H9 (cell line): ENCODE measurements around the gene SUN2. TPM values are rescaled to one million over a fixed set of nuclear protein-coding genes. Genes with fewer than 3 reads are reported as not detected.

Source experiments
- DNase-seq: peaks from one replicate; pipeline ENCODE4 v3.0.0-alpha.2; 2017
- H2AFZ ChIP-seq: one replicate; pipeline ENCODE4 v1.6.1; 2013; ENCODE audit warnings: mild to moderate bottlenecking, low read length, control low read depth, moderate library complexity
- H2AK5ac ChIP-seq: 2 replicates; pipeline ENCODE4 v1.6.1; 2013; ENCODE audit warnings: low read length, control low read depth, mixed read lengths; ENCODE audit not compliant: insufficient read length
- H2BK120ac ChIP-seq: one replicate; pipeline ENCODE4 v1.6.1; 2013; ENCODE audit warnings: low read depth, mild to moderate bottlenecking, low read length, control low read depth, inconsistent platforms; ENCODE audit not compliant: poor library complexity, severe bottlenecking
- H2BK12ac ChIP-seq: 2 replicates; pipeline ENCODE4 v1.6.1; 2013; ENCODE audit warnings: low read length, control low read depth, mixed read lengths, low read depth; ENCODE audit not compliant: insufficient read length
- H2BK15ac ChIP-seq: 2 replicates; pipeline ENCODE4 v1.6.1; 2013; ENCODE audit warnings: low read depth, low read length, control low read depth
- H2BK20ac ChIP-seq: one replicate; pipeline ENCODE4 v1.6.1; 2013; ENCODE audit warnings: low read depth, mild to moderate bottlenecking, low read length, control low read depth, inconsistent platforms; ENCODE audit not compliant: poor library complexity, severe bottlenecking
- H2BK5ac ChIP-seq: 2 replicates; pipeline ENCODE4 v1.6.1; 2013; ENCODE audit warnings: low read length, control low read depth, mixed read lengths; ENCODE audit not compliant: insufficient read length
- H3K14ac ChIP-seq: 2 replicates; pipeline ENCODE4 v1.6.1; 2013; ENCODE audit warnings: low read length, control low read depth; ENCODE audit not compliant: insufficient read depth
- H3K18ac ChIP-seq: 2 replicates; pipeline ENCODE4 v1.6.1; 2013; ENCODE audit warnings: low read depth, mild to moderate bottlenecking, mixed read lengths, low read length, control low read depth; ENCODE audit not compliant: insufficient read length
- H3K23ac ChIP-seq: 2 replicates; pipeline ENCODE4 v1.6.1; 2013; ENCODE audit warnings: low read length, control low read depth, mixed read lengths, low read depth; ENCODE audit not compliant: insufficient read length
- H3K23me2 ChIP-seq: 2 replicates; pipeline ENCODE4 v1.6.1; 2013; ENCODE audit warnings: low read depth, mild to moderate bottlenecking, mixed read lengths, low read length, control low read depth; ENCODE audit not compliant: insufficient read length, poor library complexity, severe bottlenecking
- H3K27ac ChIP-seq: 2 replicates; pipeline ENCODE4 v1.5.1; 2013; ENCODE audit warnings: low read length, control low read depth, mixed read lengths, low read depth; ENCODE audit not compliant: insufficient read length
- H3K27me3 ChIP-seq: 2 replicates; pipeline ENCODE4 v1.6.1; 2013; ENCODE audit warnings: low read length, control low read depth, inconsistent platforms; ENCODE audit not compliant: insufficient read depth
- H3K4ac ChIP-seq: 2 replicates; pipeline ENCODE4 v1.6.1; 2013; ENCODE audit warnings: low read depth, mild to moderate bottlenecking, control low read depth, inconsistent platforms, low read length, moderate library complexity
- H3K4me1 ChIP-seq: 2 replicates; pipeline ENCODE4 v1.6.1; 2013; ENCODE audit warnings: low read length, control low read depth, inconsistent platforms; ENCODE audit not compliant: insufficient read depth
- H3K4me2 ChIP-seq: 2 replicates; pipeline ENCODE4 v1.6.1; 2013; ENCODE audit warnings: low read length, control low read depth, mixed read lengths; ENCODE audit not compliant: insufficient read length, insufficient read depth
- H3K56ac ChIP-seq: 2 replicates; pipeline ENCODE4 v1.6.1; 2013; ENCODE audit warnings: low read depth, mild to moderate bottlenecking, mixed read lengths, low read length, control low read depth; ENCODE audit not compliant: insufficient read length
- H3K79me1 ChIP-seq: 2 replicates; pipeline ENCODE4 v1.6.1; 2013; ENCODE audit warnings: low read depth, mild to moderate bottlenecking, moderate library complexity, low read length, control low read depth, inconsistent platforms; ENCODE audit not compliant: insufficient read depth, poor library complexity, severe bottlenecking
- H3K79me2 ChIP-seq: 2 replicates; pipeline ENCODE4 v1.6.1; 2013; ENCODE audit warnings: low read length, control low read depth, inconsistent platforms; ENCODE audit not compliant: insufficient read depth
- H3K9ac ChIP-seq: 2 replicates; pipeline ENCODE4 v1.6.1; 2013; ENCODE audit warnings: low read length, control low read depth, mixed read lengths; ENCODE audit not compliant: insufficient read length; ENCODE audit errors: extremely low read depth
- H3K9me3 ChIP-seq: one replicate; pipeline ENCODE4 v1.6.1; 2013; ENCODE audit warnings: low read depth, low read length, inconsistent platforms; ENCODE audit not compliant: control insufficient read depth
- H3T11ph ChIP-seq: one replicate; pipeline ENCODE4 v1.6.1; 2013; ENCODE audit warnings: mild to moderate bottlenecking, low read length, control low read depth, inconsistent platforms
- H4K20me1 ChIP-seq: one replicate; pipeline ENCODE4 v1.6.1; 2013; ENCODE audit not compliant: control insufficient read depth, insufficient read length, insufficient read depth
- H4K5ac ChIP-seq: 2 replicates; pipeline ENCODE4 v1.6.1; 2013; ENCODE audit warnings: low read depth, mild to moderate bottlenecking, mixed read lengths, low read length, control low read depth; ENCODE audit not compliant: insufficient read length
- H4K8ac ChIP-seq: replicated peaks from 2 replicates; pipeline ENCODE4 v1.6.1; 2013; ENCODE audit warnings: low read length, control low read depth, mixed read lengths, low read depth; ENCODE audit not compliant: insufficient read length
- H4K91ac ChIP-seq: 2 replicates; pipeline ENCODE4 v1.6.1; 2013; ENCODE audit warnings: low read depth, mild to moderate bottlenecking, moderate library complexity, mixed read lengths, low read length, control low read depth; ENCODE audit not compliant: insufficient read length
- H3K27ac Mint-ChIP-seq, 3 experiments: 2 replicates in 2 of 3; 3 replicates in 1 of 3; pipeline ENCODE4 v1.8.0; 2020 to 2021; ENCODE audit warnings: mixed read lengths in 3 of 3, mild to moderate bottlenecking in 1 of 3, moderate library complexity in 1 of 3
- H3K27me3 Mint-ChIP-seq: 2 replicates; pipeline ENCODE4 v1.8.0; 2021; ENCODE audit warnings: low read depth, mild to moderate bottlenecking, moderate library complexity, mixed read lengths
- H3K36me3 Mint-ChIP-seq, 3 experiments: 2 replicates in 2 of 3; 3 replicates in 1 of 3; pipeline ENCODE4 v1.8.0; 2020 to 2021; ENCODE audit warnings: low read depth in 3 of 3, mixed read lengths in 3 of 3; ENCODE audit not compliant: insufficient read depth in 1 of 3
- H3K4me1 Mint-ChIP-seq, 2 experiments: 2 replicates each; pipeline ENCODE4 v1.8.0; 2020; ENCODE audit warnings: mixed read lengths in 2 of 2
- H3K4me3 Mint-ChIP-seq, 2 experiments: 2 replicates in 1 of 2; 3 replicates in 1 of 2; pipeline ENCODE4 v1.8.0; 2020 to 2021; ENCODE audit warnings: mild to moderate bottlenecking in 2 of 2, mixed read lengths in 2 of 2, moderate library complexity in 1 of 2
- H3K9me3 Mint-ChIP-seq, 2 experiments: 2 replicates in 1 of 2; 3 replicates in 1 of 2; pipeline ENCODE4 v1.8.0; 2020; ENCODE audit warnings: mild to moderate bottlenecking in 2 of 2, mixed read lengths in 2 of 2, moderate library complexity in 1 of 2
- WGBS: extraction: QIAGEN DNeasy Blood & Tissue Kit; methylation state at CpG from one replicate; pipeline ENCODE4 v1.1.7; 2013; ENCODE audit warnings: missing lambda C conversion rate, low lambda C conversion rate, mixed read lengths; ENCODE audit not compliant: insufficient read length; ENCODE audit errors: extremely low coverage; 5-methylcytosine and 5-hydroxymethylcytosine counted together
- total RNA-seq: library from RNA; stranded (reverse); gene quantifications from 2 replicates; pipeline ENCODE4 v1.2.1, GENCODE V29; 2021
- TF ChIP-seq, protein P1 (sequence below): fragments of 200-600 bp; sonication (generic); conservative IDR thresholded peaks from 3 replicates; pipeline ENCODE4 v1.8.0; 2021; ENCODE audit warnings: antibody characterized with exemption, mild to moderate bottlenecking

SUN2 gene
- total RNA-seq, 1 experiment from 2014 or later = 12.0 TPM

DNA sequence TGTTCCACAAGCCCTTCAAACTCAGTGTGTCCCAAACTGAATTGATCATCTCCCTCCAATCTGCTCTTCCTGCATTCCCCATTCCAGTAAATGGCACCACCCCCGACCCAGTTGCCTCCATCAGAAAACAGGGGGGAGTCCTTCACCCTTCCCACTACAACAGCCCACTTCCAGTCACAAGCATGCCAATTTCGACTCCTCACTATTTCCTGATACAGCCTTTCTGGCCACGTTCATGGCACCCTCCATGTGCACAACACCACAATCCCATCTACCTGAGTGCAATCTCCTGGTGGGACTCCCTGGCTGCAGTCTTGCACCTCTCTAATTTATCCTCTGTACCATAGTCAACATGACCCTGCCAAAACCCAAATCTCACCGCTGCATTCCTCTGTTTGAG is 39.8 kb upstream of the SUN2 start:
- Histone ChIP-seq H2BK15ac (no peak overlapping the region), H3K4me1 (no peaks in the 10 kb centered on the region), H4K5ac (no peak overlapping the region), H3K4me2 (no peak overlapping the region), H3K9ac (no peak overlapping the region), H3K79me1 (no peaks in the 10 kb centered on the region), H3K18ac (no peak overlapping the region), H4K91ac (no peak overlapping the region), H2BK120ac (no peak overlapping the region), H2AFZ (no peak overlapping the region), H3K23ac (no peak overlapping the region), H2BK5ac (no peak overlapping the region), H4K20me1 (no peaks in the 10 kb centered on the region), H3K27me3 (no peaks in the 10 kb centered on the region), H2BK20ac (no peak overlapping the region), H3K4ac (no peak overlapping the region), H3T11ph (no peak overlapping the region), H2BK12ac (no peak overlapping the region), H2AK5ac (no peak overlapping the region), H3K9me3 (no peaks in the 10 kb centered on the region), H3K27ac (no peak overlapping the region), H3K79me2 (no peaks in the 10 kb centered on the region), H3K56ac (no peak overlapping the region), H3K14ac (no peak overlapping the region), H4K8ac (no peak overlapping the region), H3K23me2 (no peaks in the 10 kb centered on the region)
- DNase-seq = no peak
- H3K4me1 Mint-ChIP-seq = peaks cover 13 to 21% of the 10 kb centered on the region in 2 experiments
- TF ChIP-seq, protein P1, sequence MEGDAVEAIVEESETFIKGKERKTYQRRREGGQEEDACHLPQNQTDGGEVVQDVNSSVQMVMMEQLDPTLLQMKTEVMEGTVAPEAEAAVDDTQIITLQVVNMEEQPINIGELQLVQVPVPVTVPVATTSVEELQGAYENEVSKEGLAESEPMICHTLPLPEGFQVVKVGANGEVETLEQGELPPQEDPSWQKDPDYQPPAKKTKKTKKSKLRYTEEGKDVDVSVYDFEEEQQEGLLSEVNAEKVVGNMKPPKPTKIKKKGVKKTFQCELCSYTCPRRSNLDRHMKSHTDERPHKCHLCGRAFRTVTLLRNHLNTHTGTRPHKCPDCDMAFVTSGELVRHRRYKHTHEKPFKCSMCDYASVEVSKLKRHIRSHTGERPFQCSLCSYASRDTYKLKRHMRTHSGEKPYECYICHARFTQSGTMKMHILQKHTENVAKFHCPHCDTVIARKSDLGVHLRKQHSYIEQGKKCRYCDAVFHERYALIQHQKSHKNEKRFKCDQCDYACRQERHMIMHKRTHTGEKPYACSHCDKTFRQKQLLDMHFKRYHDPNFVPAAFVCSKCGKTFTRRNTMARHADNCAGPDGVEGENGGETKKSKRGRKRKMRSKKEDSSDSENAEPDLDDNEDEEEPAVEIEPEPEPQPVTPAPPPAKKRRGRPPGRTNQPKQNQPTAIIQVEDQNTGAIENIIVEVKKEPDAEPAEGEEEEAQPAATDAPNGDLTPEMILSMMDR = no peak
- no peak overlapping the region for H3K27ac Mint-ChIP-seq
- no CpG with 5 or more reads among the region's 4 CpGs for whole genome bisulfite sequencing
- no peaks in the 10 kb centered on the region for H3K9me3 Mint-ChIP-seq
- no peaks in the 10 kb centered on the region for H3K36me3 Mint-ChIP-seq
- no peak overlapping the region for H3K4me3 Mint-ChIP-seq
- peaks cover 47% of the 10 kb centered on the region for H3K27me3 Mint-ChIP-seq
